PFSK-1 (cell line): Measurements from ENCODE around the gene CRADD.

Experiments
- SIN3A ChIP-seq: IDR thresholded peaks from 2 replicates; pipeline ENCODE4 v1.6.1; 2012; ENCODE audit warnings: mild to moderate bottlenecking, low read length, moderate library complexity, borderline replicate concordance; ENCODE audit not compliant: insufficient read depth
- TAF1 ChIP-seq: IDR thresholded peaks from 2 replicates; pipeline ENCODE4 v1.6.1; 2012; ENCODE audit warnings: low read length, control low read depth, borderline replicate concordance; ENCODE audit not compliant: insufficient read depth
- TF ChIP-seq, protein P1 (sequence below), 2 experiments: IDR thresholded peaks; 2 replicates each; pipeline versions ENCODE4 v1.6.1 to v1.8.0; 2011 to 2012; ENCODE audit warnings: low read depth in 2 of 2, low read length in 2 of 2, control low read depth in 1 of 2, inconsistent platforms in 1 of 2, mild to moderate bottlenecking in 1 of 2, moderate library complexity in 1 of 2; ENCODE audit not compliant: insufficient read depth in 1 of 2

GRCh38 chr12:93925585-93926205 lies 248.5 kb downstream of the CRADD start:
- TF ChIP-seq SIN3A (no peak), TAF1 (no peak)
- TF ChIP-seq, protein P1, sequence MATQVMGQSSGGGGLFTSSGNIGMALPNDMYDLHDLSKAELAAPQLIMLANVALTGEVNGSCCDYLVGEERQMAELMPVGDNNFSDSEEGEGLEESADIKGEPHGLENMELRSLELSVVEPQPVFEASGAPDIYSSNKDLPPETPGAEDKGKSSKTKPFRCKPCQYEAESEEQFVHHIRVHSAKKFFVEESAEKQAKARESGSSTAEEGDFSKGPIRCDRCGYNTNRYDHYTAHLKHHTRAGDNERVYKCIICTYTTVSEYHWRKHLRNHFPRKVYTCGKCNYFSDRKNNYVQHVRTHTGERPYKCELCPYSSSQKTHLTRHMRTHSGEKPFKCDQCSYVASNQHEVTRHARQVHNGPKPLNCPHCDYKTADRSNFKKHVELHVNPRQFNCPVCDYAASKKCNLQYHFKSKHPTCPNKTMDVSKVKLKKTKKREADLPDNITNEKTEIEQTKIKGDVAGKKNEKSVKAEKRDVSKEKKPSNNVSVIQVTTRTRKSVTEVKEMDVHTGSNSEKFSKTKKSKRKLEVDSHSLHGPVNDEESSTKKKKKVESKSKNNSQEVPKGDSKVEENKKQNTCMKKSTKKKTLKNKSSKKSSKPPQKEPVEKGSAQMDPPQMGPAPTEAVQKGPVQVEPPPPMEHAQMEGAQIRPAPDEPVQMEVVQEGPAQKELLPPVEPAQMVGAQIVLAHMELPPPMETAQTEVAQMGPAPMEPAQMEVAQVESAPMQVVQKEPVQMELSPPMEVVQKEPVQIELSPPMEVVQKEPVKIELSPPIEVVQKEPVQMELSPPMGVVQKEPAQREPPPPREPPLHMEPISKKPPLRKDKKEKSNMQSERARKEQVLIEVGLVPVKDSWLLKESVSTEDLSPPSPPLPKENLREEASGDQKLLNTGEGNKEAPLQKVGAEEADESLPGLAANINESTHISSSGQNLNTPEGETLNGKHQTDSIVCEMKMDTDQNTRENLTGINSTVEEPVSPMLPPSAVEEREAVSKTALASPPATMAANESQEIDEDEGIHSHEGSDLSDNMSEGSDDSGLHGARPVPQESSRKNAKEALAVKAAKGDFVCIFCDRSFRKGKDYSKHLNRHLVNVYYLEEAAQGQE (IDR thresholded peaks at IDR 0.05; ENCODE audit: insufficient read depth in 1 of 2, low read depth in 2 of 2, low read length in 2 of 2), result no peak
